GM18502 (cell line): Measurements from ENCODE around the gene RTN4R.

Experiments used
- ATAC-seq: cut with Tn5 transposase; IDR thresholded peaks from one replicate; pipeline ENCODE4 v1.9.1; 2021; ENCODE audit warnings: mild to moderate bottlenecking; ENCODE audit not compliant: unreplicated experiment, poor library complexity

RTN4R gene

GRCh38 chr22:20244691-20245576 lies 23.2 kb downstream of the RTN4R start:
- no peak for ATAC-seq

DNA sequence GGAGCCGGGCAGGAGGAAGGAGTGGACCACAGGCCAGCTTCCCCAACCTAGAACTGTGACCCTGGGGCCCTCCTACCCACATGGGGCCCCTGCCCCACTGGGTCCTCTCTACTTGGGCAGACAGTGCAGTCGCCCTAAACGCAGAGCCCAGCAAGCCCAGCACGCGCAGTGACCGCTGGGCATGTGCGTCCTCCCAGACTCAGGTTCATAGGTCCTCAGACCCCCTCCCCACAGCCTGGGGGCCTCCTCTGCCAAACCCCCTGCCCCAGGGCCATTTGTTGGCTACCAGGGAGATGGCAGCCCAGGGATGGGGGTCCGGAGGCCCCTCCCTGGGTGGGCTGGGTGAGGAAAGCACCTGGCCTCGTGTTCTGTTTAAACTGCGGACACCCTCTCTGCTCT lies 23.9 kb downstream of the RTN4R start:
- ATAC-seq: no peak

- ATAC-seq: no peak
These were observed 24.4 kb downstream of the RTN4R start for GRCh38 chr22:20243537-20244249.

DNA sequence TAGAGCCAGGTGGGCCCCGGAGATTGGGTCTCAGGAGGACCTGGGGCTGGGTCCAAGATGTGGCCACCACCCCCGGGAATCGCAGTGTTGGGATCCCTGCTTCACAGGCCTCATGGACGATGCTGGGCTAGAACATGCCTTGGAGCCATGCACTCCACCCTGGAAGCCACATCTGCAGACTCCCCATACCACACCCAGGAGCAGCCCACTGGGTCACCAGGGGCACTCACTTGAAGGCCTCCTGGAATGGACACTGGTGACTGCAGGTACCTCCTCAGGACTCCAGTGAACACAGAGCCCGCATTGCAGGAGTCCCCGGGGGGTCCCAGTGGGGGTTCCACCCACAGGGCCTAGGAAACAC lies 25.0 kb downstream of the RTN4R start:
- ATAC-seq: no peak

GRCh38 chr22:20242393-20243175 lies 25.5 kb downstream of the RTN4R start:
- no peak for ATAC-seq

GRCh38 chr22:20241579-20242392 lies 26.3 kb downstream of the RTN4R start:
- ATAC-seq: no peak

DNA sequence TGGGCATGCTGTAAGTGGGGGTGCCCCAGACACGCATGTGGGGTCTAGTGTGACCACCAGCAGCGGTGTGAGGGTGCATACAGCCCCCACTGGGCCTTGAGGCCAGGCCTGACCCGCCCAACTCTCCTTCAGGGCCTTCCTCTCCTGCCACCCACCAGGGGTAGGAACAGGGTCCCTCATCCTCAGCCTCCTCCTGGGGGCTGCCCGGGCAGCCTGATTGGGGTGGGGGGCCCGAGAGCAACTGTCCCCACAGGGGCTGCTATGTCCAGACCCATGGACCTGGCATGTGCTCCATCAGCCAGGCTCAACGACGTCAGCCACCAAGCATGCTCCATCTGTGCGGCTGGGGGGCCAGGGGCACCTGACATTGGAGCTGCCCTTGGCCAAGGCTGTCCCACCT lies 27.2 kb downstream of the RTN4R start:
- no peak for ATAC-seq

GRCh38 chr22:20240447-20240764 lies 27.7 kb downstream of the RTN4R start:
- no peak for ATAC-seq

- ATAC-seq: no peak
These were observed 28.3 kb downstream of the RTN4R start for GRCh38 chr22:20239676-20240446.

GRCh38 chr22:20238901-20239675 lies 29.0 kb downstream of the RTN4R start:
- peak; percentile 33 for ATAC-seq

DNA sequence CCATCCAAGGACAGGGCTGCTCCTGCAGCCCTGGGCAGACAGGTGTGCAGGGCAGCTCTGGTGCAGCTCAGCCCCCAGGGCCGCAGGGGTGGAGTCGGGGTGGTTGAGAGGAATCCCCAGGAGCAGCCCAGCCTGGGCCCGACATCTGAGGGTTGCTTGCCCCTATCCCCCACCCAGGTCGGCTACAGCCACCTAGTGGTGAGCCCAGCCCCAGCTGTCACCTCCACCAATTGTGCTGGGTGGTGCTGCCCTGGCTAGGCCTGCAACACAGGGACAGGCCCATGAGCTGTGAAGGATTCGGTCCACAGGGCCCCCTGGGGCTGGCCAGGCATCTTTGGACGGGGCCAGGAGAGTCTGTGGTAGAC lies 29.6 kb downstream of the RTN4R start:
- peak; percentile 71 for ATAC-seq

DNA sequence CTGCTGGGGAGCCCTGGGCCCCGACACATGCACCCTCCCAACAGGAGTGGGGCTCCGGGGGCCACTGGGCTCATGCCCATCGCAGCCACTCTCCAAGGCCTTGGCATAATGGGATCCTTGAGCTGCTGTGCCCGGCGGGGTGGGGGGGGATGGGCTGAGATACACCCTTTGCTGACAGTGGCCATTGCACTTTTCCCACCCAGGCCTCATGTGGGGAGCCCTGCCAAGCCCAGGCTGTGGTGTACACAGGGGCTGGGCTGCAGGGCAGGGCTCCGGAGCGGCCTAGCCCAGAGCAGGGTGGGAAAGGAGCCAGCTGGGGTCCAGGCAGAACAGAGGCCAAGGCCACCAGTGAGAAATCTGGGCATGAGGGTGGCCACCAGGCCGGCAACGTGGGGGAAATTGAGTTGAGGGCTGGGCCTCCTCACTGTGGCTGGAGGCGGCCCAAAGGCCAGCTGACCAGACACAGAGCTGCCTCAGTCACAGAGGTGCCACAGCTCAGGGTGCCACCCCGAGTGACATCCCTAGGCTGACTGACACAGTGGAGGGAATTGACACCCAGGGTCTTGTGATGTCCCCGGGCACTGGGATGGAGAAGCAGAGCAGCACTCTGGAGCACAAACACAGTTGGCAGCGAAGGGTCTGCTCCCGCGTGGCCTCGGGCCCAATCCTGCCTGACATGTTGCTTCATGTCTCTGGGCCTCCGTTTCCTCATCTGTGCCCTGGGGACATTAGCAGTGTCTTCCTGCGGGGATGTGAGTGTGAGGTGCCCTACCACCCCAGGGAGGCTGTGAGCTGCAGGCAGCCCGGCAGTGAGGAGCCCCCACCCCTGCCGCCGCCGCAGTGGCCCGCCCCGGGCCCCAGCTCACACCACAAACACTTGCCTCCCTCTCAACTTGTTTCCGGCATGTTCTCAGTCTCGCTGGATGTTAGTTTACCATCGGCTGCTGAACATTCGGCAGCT lies 30.4 kb downstream of the RTN4R start:
- no peak for ATAC-seq

DNA sequence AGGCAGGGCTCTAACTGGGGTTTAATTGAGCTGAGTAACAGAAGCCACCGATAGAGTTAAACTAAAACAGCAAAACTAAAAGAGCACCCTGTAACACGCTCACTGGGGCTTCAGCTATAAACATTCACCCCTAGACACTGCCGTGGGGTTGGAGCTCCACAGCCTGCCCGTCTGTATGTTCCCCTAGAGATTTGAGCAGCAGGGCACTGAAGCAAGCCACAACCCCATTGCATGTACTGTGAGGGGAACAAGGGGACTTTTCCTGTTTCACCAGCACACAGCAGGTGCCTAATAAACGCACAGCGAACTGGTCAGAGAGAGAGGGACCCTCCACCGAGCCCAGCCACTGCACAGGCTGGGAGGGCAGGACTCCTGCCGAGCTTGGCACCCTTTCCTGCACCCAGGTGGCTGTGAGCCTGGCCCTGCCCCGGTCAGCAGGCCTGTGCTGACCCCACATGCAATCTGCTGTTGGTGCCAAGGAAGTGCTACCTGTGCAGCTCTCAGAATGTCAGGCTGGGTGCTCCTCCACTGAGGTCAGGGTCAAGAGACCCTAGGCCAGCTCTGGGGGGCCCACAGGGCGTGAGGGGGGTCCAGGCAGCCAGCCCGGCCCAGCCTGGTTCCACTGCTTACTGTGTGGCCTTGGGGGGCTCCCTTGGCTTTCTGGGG lies 31.9 kb downstream of the RTN4R start:
- no peak for ATAC-seq

DNA sequence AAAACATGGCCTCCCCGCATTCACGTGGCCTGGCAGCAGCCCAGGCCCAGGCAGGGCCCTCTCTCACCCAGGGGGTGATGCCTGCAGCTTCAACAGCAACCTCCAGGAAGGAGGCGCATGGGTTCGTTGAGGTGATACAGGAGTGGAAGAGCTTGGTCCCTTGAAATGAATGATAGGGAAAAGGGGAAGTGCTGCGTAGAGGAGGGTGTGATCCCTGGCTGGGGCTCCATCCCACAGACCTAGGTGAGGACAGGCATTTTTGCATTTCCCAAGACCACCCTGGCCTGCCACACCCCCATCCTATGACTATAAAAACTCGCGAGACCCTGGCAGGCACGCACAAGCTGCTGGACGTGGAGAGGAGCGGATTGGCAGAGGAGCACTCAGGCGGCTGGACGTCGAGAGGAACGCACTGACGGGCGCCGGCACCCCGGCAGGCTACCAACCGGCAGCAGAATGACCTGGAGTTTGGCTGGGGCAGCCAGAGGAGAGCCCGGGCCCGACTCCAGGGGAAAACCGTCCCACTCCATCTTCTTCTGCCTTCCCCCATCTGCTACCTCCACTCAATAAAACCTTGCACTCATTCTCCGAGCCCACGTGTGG lies 32.6 kb downstream of the RTN4R start:
- ATAC-seq: no peak

DNA sequence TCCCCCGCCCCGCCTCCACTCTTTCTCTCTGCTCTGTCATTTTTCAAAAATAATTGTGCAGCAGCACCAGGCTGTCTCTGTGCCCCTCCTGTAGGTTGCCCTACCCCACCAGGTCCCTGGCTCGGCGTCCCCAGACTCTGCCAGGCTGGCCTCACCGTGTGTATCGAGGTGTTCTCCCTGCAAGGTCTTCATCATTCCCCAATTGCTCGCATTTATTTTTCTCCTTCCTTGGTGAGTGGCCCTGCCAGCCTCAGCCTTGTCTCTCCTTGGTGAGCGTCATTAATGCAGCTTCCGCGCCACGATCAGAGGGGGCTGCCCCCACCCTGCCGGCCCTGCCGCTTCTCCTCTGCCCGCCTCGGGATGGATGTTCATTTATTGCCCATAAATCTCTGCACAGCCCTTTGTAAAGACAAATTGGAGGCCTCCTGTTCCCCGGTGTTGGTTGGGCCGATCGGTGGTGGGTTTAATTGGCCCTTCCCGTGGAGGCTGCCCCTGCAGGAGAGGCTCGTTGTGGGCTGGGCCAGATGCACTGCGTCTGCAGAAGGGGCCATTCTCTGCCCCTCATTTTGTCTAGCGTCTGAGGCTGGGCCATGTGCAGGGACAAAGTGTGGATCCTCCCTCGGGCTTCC lies 33.2 kb downstream of the RTN4R start:
- no peak for ATAC-seq

- ATAC-seq: no peak
These were observed 33.8 kb downstream of the RTN4R start for GRCh38 chr22:20234314-20234682.
